Loucy (cell line): ENCODE data around the gene UBFD1.

ENCODE experiments used
- CTCF ChIP-seq: fragments of 200-600 bp; sonication (generic); conservative IDR thresholded peaks from 2 replicates; pipeline ENCODE4 v1.5.1; 2014; ENCODE audit warnings: mild to moderate bottlenecking, antibody characterized with exemption, low read length
- EZH2phosphoT487 ChIP-seq: fragments of 200-600 bp; IDR thresholded peaks from 2 replicates; pipeline ENCODE4 v1.6.1; 2018; ENCODE audit warnings: antibody characterized with exemption, mild to moderate bottlenecking, moderate library complexity, borderline replicate concordance

DNA sequence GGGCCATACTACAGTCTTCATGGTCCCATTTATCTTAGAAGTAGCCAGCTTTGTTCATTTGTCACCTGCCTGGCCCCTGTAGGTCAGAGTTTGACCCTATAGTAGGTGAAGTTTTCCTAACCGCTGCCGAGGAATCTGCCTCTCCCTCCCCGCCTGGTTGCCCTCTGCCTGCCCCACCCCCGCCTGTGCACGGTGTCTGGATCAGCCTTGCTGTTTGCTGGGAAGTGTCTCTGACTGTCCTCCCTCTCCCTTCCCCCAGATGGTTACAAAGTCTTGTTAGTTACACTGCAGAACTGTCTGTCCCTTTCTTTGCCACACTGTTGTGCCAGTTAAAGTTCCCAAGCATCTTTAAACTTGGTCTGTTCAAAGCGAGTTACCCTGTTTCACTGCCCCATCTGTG lies 5.7 kb downstream of the UBFD1 start:
- TF ChIP-seq CTCF (no peak), EZH2phosphoT487 (no peak)
